MM.1S (cell line): Measurements from ENCODE around the gene CCT4.

Experiments used
- CTCF ChIP-seq: fragments of 300-600 bp; sonication (generic); IDR thresholded peaks from 2 replicates; pipeline ENCODE4 v1.5.1; 2016; ENCODE audit warnings: antibody characterized with exemption, low read length, mixed read lengths
- EZH2 ChIP-seq: fragments of 300-600 bp; sonication (generic); optimal IDR thresholded peaks from 2 replicates; pipeline ENCODE3; 2017; ENCODE audit warnings: low read depth, mild to moderate bottlenecking, antibody characterized with exemption, low read length, mixed read lengths
- EZH2phosphoT487 ChIP-seq: fragments of 300-600 bp; sonication (generic); IDR thresholded peaks from 2 replicates; pipeline ENCODE4 v1.6.1; 2018; ENCODE audit warnings: antibody characterized with exemption, low read length

- TF ChIP-seq CTCF: no peak
- TF ChIP-seq EZH2: no peak
- TF ChIP-seq EZH2phosphoT487: no peak
These were observed 664 bp downstream of the CCT4 start for GRCh38 chr2:61887717-61888266.
